Measurements from ENCODE around the gene FOLR3. TPM values are rescaled to one million over a fixed set of nuclear protein-coding genes. Genes with fewer than 3 reads are reported as not detected.
A peak's percentile ranks its signal among the peaks of the same experiment; 100 is the strongest.
"Not testable (repeated sequence)": the region's sequence is repeated elsewhere in the genome, so short reads cannot be mapped to it uniquely, and the experiment has no call there.

FOLR3 gene
- total RNA-seq, 4 donors from 2014 or later = not detected

GRCh38 chr11:72181553-72181958, 46.0 kb downstream of the FOLR3 start:
- peak in 3 of 6 experiments; percentile 28 to 55 (median 37) for TF ChIP-seq CTCF (IDR thresholded peaks at IDR 0.05)
- H3K36me3 ChIP-seq, H3K4me1 ChIP-seq, H3K27me3 ChIP-seq, DNase-seq, H3K27ac ChIP-seq, H3K9me3 ChIP-seq, H3K4me3 ChIP-seq: not testable (repeated sequence)

GRCh38 chr11:72188267-72188666, 52.7 kb downstream of the FOLR3 start:
- Histone ChIP-seq H3K36me3 (no peaks in the 10 kb centered on the region), H3K27me3 (no peaks in the 10 kb centered on the region), H3K27ac (no peak overlapping the region), H3K4me1 (peaks cover 0 to 5% (median 0%) of the 10 kb centered on the region in 4 donors), H3K9me3 (no peaks in the 10 kb centered on the region), H3K4me3 (no peak overlapping the region)
- TF ChIP-seq POLR2A (IDR thresholded peaks at IDR 0.05) (no peak), CTCF (IDR thresholded peaks at IDR 0.05) (no peak)
- DNase-seq = no peak

Other genes with a start within 250 kb of the FOLR3 start
- 10 to 100 TPM; 19.8 to 25.2 (median 24.1) TPM for gene XNDC1N, start 207.1 kb upstream of the FOLR3 start, total RNA-seq
- 10 to 100 TPM; 43.7 to 83.9 (median 52.4) TPM for gene RNF121, start 206.7 kb upstream of the FOLR3 start, total RNA-seq
- gene IL18BP, start 136.8 kb upstream of the FOLR3 start, total RNA-seq = 10 to 100 TPM; 16.1 to 45.4 (median 28.2) TPM
- gene NUMA1, start 55.2 kb upstream of the FOLR3 start, total RNA-seq = 100 to 1,000 TPM; 297 to 512 (median 388) TPM
- gene LRRC51, start 54.9 kb upstream of the FOLR3 start, total RNA-seq = 1 to 10 TPM; 2.8 to 7.4 (median 6.0) TPM
- gene LAMTOR1, start 32.4 kb upstream of the FOLR3 start, total RNA-seq = 100 to 1,000 TPM in 1 of 4 donors, 10 to 100 TPM in 3; 86.6 to 132 (median 88.1) TPM
- not detected for gene TOMT, start 29.8 kb upstream of the FOLR3 start, total RNA-seq
- 10 to 100 TPM; 24.5 to 56.1 (median 43.0) TPM for gene ANAPC15, start 23.0 kb upstream of the FOLR3 start, total RNA-seq
- not detected for gene FOLR1, start 56.4 kb downstream of the FOLR3 start, total RNA-seq
- 10 to 100 TPM in 1 of 4 donors, 1 to 10 TPM in 2, not detected in 1; 3.5 to 15.8 (median 8.0) TPM for gene FOLR2, start 81.1 kb downstream of the FOLR3 start, total RNA-seq
- gene INPPL1, start 89.0 kb downstream of the FOLR3 start, total RNA-seq = 100 to 1,000 TPM; 106 to 198 (median 179) TPM
- gene PHOX2A, start 108.5 kb downstream of the FOLR3 start, total RNA-seq = not detected